Pons (tissue), 1 donor: ENCODE results near the gene CTSD.

Experiments
- DNase-seq: peaks from one replicate; pipeline ENCODE4 v3.0.0-alpha.2; 2016; ENCODE audit warnings: low spot score

Gene CTSD

GRCh38 chr11:1755692-1756561 lies 7.8 kb downstream of the CTSD start:
- DNase-seq, result no peak

GRCh38 chr11:1755344-1755691 lies 8.4 kb downstream of the CTSD start:
- DNase-seq, result no peak

GRCh38 chr11:1754376-1755150 lies 9.2 kb downstream of the CTSD start:
- DNase-seq, result no peak

- DNase-seq, result no peak
Observed at GRCh38 chr11:1753929-1754305, 9.8 kb downstream of the CTSD start.

- no peak for DNase-seq
Observed at GRCh38 chr11:1753229-1753928, 10.3 kb downstream of the CTSD start.

- DNase-seq, result no peak
Observed at GRCh38 chr11:1752907-1753228, 10.9 kb downstream of the CTSD start.

- no peak for DNase-seq
Observed at GRCh38 chr11:1751999-1752906, 11.5 kb downstream of the CTSD start.

GRCh38 chr11:1751531-1751921 lies 12.2 kb downstream of the CTSD start:
- DNase-seq, result no peak

GRCh38 chr11:1750840-1751530 lies 12.7 kb downstream of the CTSD start:
- DNase-seq, result no peak

- no peak for DNase-seq
Observed at GRCh38 chr11:1750481-1750839, 13.3 kb downstream of the CTSD start, which contains the start of gene IFITM10. Gene IFITM10, minus strand, starts transcription at chr11:1750595. Its CDS starts 153 bp downstream, at chr11:1750442.

GRCh38 chr11:1749395-1750351 lies 14.1 kb downstream of the CTSD start:
- DNase-seq, result no peak

GRCh38 chr11:1748636-1749394 lies 14.9 kb downstream of the CTSD start:
- no peak for DNase-seq

GRCh38 chr11:1747753-1748635 lies 15.7 kb downstream of the CTSD start:
- DNase-seq, result no peak

GRCh38 chr11:1746956-1747752 lies 16.6 kb downstream of the CTSD start:
- DNase-seq, result no peak

GRCh38 chr11:1746511-1746931 lies 17.2 kb downstream of the CTSD start:
- no peak for DNase-seq

- no peak for DNase-seq
Observed at GRCh38 chr11:1745701-1746320, 17.9 kb downstream of the CTSD start.
